GM19463 (cell line): ENCODE results near the gene ADM.

Experiments
- ATAC-seq: cut with Tn5 transposase; IDR thresholded peaks from one replicate; pipeline ENCODE4 v1.9.1; 2021; ENCODE audit warnings: mild to moderate bottlenecking, moderate library complexity; ENCODE audit not compliant: unreplicated experiment

The ADM gene

GRCh38 chr11:10326012-10326964, 21.4 kb downstream of the ADM start:
- no peak for ATAC-seq

- ATAC-seq, result no peak
Measured at GRCh38 chr11:10327254-10327653, 22.4 kb downstream of the ADM start.

DNA sequence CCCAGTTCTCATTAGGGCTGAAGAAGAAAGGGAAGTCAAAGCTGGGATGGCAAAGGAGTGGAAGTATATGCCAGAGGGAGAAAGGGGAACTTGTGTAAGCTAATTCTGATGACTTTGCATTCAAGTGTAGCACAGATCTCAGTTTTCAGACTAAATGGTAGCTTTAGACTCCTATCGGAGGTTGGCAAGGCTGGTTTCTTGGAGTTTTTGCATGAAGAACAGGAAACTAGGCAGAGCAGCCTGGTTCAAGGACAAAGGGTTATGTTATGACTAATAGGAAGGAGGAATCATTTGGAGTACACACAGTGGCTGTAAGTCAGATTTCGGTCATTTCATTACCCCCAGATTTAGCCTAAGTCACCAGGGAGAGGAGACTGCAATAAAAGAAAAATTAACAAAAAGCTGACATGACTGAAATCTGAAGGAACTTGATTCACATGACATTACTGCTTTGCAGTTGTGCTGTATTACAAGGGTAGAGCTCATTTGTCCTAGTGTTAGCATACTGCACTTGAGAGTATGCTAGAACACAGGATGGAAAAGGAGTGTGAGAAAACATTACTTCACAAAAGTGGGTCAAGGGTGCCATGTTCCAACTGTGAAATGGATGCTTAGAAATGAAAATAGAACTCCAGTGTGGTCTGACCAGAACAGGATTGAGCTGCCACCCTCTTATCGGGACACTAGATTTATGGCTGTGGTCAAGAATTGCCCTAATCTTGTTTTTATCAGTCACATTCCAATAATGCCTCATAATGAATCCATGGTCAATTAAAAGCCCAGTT, 23.6 kb downstream of the ADM start:
- no peak for ATAC-seq

DNA sequence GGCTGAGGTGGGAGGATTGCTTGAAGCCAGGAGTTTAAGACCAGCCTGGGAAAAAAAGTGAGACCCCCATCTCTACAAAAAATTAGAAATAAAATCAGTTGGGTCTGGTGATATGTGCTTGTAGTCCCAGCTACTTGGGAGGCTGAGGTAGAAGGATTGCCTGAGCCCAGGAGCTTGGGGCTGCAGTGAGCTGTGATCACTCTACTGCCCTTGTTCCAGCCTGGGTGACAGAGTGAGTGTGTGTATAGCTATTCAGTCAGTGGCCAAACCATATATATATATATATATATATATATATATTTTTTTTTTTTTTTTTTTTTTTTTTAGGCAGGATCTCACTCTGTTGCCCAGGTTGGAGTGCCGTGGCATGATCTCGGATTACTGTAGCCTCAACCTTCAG, 24.5 kb downstream of the ADM start:
- no peak for ATAC-seq

DNA sequence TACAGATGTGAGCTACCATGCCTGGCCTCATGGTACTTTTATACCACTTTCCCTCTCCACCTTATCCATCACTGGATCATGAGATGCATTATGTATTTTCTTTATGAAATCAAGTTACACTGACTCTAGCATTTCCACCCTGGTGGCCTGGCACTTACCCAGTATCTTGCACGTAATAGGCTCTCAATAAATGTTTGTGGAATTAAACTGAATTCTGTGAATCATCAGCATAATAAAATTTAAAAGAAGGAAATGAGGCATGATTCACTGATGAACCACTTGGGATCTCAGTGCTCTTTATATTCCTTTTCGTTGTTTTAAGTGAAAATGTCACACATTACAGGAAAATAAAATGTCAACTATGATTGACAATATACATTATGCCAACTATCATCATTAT, 25.1 kb downstream of the ADM start:
- no peak for ATAC-seq

DNA sequence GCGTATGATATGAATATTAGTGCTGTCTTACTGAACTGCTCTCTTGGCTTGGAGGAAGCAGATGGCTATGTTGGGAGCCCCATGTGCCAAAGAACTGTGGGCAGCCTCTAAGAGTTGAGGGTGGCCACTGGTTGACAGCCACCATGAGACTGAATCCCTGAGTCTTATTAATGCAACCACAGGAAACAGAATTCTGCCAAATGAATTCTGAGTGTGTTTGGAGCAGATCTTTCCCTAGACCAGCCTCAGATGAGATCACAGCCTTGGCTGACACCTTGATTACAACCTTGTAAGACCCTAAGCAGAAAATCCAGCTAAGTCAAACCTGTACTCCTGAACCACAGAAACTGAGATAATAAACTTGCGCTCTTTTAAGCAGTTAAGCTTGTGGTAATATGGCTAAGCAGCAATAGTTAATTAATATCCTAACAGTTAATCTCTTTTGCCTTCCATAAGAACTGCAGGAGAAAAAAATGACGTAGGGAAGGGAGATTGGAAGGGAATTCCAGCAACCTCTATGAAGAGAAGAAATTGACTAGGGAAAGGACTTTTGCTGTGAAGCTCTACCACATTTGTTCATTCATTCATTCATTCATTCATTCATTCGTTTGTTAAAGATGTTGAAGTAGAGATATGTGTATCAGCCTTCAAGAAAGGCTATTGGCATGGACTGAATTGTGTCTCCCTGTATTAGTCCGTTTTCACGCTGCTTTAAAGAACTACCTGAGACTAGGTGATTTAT, 26.8 kb downstream of the ADM start:
- ATAC-seq, result no peak

- ATAC-seq, result no peak
Measured at GRCh38 chr11:10333490-10333889, 28.6 kb downstream of the ADM start.

- no peak for ATAC-seq
Measured at GRCh38 chr11:10338287-10338686, 33.4 kb downstream of the ADM start.

- no peak for ATAC-seq
Measured at GRCh38 chr11:10348650-10349280, 43.9 kb downstream of the ADM start.

DNA sequence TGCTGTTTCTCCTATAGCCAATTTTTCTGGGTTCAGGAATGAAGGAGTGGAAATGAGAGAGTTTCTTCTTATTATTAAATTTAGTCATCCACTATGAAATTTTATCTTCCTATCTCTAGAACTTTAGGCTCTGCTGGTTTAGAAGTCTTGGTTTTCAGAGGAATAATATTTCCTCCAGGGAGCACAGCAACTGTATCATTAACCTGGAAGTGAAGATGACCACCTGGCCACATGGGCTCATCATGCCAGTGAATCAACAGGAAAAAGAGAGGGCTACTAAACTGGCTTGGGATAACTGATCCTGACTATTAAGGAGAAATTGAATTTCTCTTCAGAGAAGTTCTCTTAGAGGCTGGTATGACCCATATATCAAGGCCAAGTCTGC, 44.4 kb downstream of the ADM start:
- no peak for ATAC-seq

GRCh38 chr11:10349806-10350205, 44.9 kb downstream of the ADM start:
- no peak for ATAC-seq

- ATAC-seq, result no peak
Measured at GRCh38 chr11:10350334-10350733, 45.5 kb downstream of the ADM start.

- ATAC-seq, result no peak
Measured at GRCh38 chr11:10351435-10351764, 46.5 kb downstream of the ADM start.

DNA sequence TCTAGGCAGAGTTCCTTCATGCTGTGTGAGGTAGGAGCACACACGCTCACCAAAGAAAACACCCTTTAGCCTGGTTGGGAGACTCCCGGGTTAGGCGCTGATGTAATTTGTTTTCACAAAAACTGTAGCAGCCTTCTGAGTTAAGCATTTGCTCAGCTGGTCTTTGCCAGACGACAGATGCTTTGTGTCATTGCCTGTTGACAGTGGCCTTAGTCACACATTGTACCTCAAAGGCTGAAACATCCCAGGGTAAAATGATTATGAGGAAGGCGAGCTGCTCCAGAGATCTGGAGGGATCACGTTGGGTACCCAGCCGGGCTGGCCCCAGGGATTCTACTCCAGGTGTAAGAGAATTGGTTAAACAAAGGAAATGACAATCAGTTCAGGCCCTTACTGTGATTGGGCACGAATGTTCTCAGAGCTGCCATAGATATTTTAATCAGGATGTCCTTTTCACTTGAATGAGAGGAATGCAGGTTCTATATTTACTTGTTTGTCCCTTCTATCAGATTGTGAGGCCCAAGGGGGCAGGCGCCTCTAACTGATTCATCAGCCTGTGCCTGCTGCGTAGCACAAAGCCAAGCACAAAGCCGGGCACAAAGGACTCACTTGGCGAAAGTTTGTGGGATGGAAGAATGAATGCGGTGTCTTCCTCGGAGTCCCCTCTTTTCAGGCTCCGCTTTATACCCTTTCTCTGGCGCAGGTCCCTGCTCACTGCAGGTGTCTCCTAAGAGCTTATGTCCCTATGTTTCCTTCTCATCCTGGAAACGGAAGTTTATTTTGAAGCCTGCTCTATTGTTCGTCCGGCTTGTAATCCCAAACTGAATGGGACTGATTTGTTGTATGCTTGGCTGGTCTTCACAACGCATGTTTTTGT, 47.1 kb downstream of the ADM start:
- no peak for ATAC-seq

DNA sequence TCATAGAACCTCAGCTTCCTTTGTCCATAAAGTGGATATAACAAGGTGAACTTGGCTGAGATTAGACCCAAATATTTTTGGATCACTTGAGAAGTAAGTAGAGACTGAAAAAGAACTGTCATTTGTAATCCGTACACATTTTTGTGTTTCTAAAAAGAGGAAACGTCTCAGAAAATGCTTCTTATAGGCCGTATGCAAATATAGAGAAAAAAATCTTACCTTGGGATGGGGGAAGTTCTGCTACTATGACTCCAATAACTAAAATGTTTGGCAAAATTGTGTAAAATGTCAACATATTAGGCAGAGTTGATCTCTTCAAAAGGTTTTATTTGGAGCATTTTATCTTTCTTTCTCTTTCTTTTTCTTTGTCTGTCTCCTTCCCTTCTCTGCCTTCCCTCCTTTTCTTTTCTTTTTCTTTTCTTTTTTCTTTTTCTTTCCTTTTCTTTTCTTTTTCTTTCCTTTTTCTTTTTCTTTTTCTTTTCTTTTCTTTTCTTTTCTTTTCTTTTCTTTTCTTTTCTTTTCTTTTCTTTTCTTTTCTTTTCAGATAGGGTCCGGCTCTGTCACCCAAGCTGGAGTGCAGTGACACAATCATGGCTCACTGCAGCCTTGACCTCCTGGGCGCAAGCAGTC, 48.2 kb downstream of the ADM start:
- ATAC-seq, result no peak

DNA sequence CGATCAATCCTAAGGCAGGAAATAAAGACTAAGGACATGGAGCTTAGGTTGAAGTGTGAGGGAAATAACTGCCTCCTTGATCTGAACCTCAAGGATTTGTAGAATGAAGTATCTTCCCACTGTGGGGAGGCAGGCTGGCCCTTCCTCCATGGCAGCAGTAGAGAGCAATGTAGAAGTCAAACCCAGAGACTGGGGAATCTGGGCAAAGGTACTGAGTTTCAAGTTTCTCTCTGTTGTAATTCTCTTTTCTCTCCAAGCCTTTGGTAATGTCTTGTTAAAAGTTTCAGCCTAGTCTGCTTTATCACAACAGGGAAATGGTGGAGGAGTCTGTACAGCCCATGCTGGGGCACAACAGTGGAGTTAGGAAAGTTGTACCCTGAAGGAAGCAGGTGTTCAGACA, 49.5 kb downstream of the ADM start:
- no peak for ATAC-seq

GRCh38 chr11:10355257-10355661, 50.4 kb downstream of the ADM start:
- no peak for ATAC-seq

DNA sequence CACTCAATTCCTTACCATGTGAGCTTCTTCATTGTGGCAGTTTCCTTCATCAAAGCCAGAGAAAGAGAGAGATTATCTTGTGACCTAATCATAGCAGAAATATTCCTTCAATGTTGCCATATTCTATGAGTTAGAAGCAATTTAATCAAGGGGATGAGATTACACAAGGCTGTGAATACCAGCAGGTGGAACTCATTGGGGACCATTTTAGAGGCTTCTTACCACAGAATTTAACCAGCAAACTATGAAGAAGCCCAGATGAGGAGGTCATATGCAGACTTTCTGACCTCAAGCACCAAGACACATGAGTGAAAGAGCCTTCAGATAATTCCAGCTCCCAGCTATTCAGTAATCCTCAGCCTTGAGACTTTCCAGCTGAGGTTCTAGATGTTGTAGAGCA, 51.3 kb downstream of the ADM start:
- no peak for ATAC-seq
